Hepatocyte (in vitro differentiated cells): ENCODE data around the gene CFAP54. TPM values are rescaled to one million over a fixed set of nuclear protein-coding genes. Genes with fewer than 3 reads are reported as not detected.

Experiments used
- DNase-seq: peaks from one replicate; pipeline ENCODE4 v3.0.0-alpha.2; 2016; ENCODE audit warnings: low spot score
- H2AFZ ChIP-seq: fragments of 200-600 bp; sonication (generic); 2 replicates; pipeline ENCODE4 v1.6.0; 2016; ENCODE audit warnings: antibody characterized with exemption, mild to moderate bottlenecking
- H3K27ac ChIP-seq: fragments of 200-600 bp; sonication (generic); 2 replicates; pipeline ENCODE4 v1.5.1; 2016; ENCODE audit warnings: mild to moderate bottlenecking
- H3K27me3 ChIP-seq: fragments of 200-600 bp; sonication (generic); 2 replicates; pipeline ENCODE4 v1.6.1; 2016
- H3K36me3 ChIP-seq: fragments of 200-600 bp; sonication (generic); replicated peaks from 2 replicates; pipeline ENCODE4 v1.5.1; 2016; ENCODE audit warnings: low read depth; ENCODE audit not compliant: insufficient read depth
- H3K4me1 ChIP-seq: fragments of 200-600 bp; sonication (generic); 2 replicates; pipeline ENCODE4 v1.5.1; 2016; ENCODE audit warnings: mild to moderate bottlenecking, moderate library complexity; ENCODE audit not compliant: insufficient read depth
- H3K4me2 ChIP-seq: fragments of 200-600 bp; sonication (generic); 2 replicates; pipeline ENCODE4 v1.6.0; 2016
- H3K4me3 ChIP-seq: fragments of 200-600 bp; sonication (generic); 2 replicates; pipeline ENCODE4 v1.5.1; 2016; ENCODE audit warnings: mild to moderate bottlenecking
- H3K79me2 ChIP-seq: fragments of 200-600 bp; sonication (generic); 2 replicates; pipeline ENCODE4 v1.6.0; 2017; ENCODE audit warnings: mild to moderate bottlenecking
- H3K9me2 ChIP-seq: fragments of 200-600 bp; sonication (generic); replicated peaks from 2 replicates; pipeline ENCODE4 v1.6.0; 2017; ENCODE audit warnings: mild to moderate bottlenecking; ENCODE audit not compliant: insufficient read depth
- H3K9me3 ChIP-seq: fragments of 200-600 bp; sonication (generic); 2 replicates; pipeline ENCODE4 v1.5.1; 2016; ENCODE audit warnings: low read depth, mild to moderate bottlenecking
- H4K20me1 ChIP-seq: fragments of 200-600 bp; sonication (generic); 2 replicates; pipeline ENCODE4 v1.6.0; 2016; ENCODE audit warnings: mild to moderate bottlenecking; ENCODE audit not compliant: insufficient read depth, poor library complexity, severe bottlenecking
- CTCF ChIP-seq: fragments of 200-600 bp; sonication (generic); IDR thresholded peaks from 2 replicates; pipeline ENCODE4 v1.5.1; 2016; ENCODE audit warnings: antibody characterized with exemption, mild to moderate bottlenecking; ENCODE audit not compliant: poor library complexity
- EZH2 ChIP-seq: fragments of 200-600 bp; sonication (generic); IDR thresholded peaks from 2 replicates; pipeline ENCODE4 v1.6.1; 2016; ENCODE audit warnings: antibody characterized with exemption, mild to moderate bottlenecking, borderline replicate concordance
- EZH2phosphoT487 ChIP-seq: fragments of 200-600 bp; sonication (generic); IDR thresholded peaks from one replicate; pipeline ENCODE4 v1.6.1; 2018; ENCODE audit warnings: antibody characterized with exemption, mild to moderate bottlenecking, low read depth, moderate library complexity; ENCODE audit not compliant: unreplicated experiment, severe bottlenecking
- WGBS: methylation state at CpG from one replicate; pipeline ENCODE4 v1.1.6; 2016; ENCODE audit warnings: low lambda C conversion rate; ENCODE audit errors: missing lambda C conversion rate; 5-methylcytosine and 5-hydroxymethylcytosine counted together
- polyA plus RNA-seq: library from polyadenylated mRNA; unstranded; fragments of >200 nt; fragmentation: Nextera tagmentation; extraction: Ambion mirVana; gene quantifications from 2 replicates; pipeline ENCODE4 v1.2.1, GENCODE V29; 2016
- total RNA-seq: library from RNA; depleted of rRNA; stranded (reverse); fragments of >200 nt; gene quantifications from 2 replicates; pipeline ENCODE4 v1.2.3, GENCODE V29; 2014

The CFAP54 gene
- total and polyA plus RNA-seq, 2 experiments from 2014 or later = 0.64 to 0.67 TPM

GRCh38 chr12:96866801-96867590 lies 377.6 kb downstream of the CFAP54 start:
- H3K36me3 ChIP-seq = no peaks in the 10 kb centered on the region
- DNase-seq = no peak
- H3K27ac ChIP-seq = no peak overlapping the region
- no peaks in the 10 kb centered on the region for H4K20me1 ChIP-seq
- no peaks in the 10 kb centered on the region for H3K27me3 ChIP-seq
- H2AFZ ChIP-seq = no peak overlapping the region
- no peaks in the 10 kb centered on the region for H3K9me3 ChIP-seq
- no peaks in the 10 kb centered on the region for H3K79me2 ChIP-seq
- no peak overlapping the region for H3K4me2 ChIP-seq
- H3K9me2 ChIP-seq = no peaks in the 10 kb centered on the region
- H3K4me1 ChIP-seq = no peaks in the 10 kb centered on the region
- TF ChIP-seq CTCF (no peak), EZH2 (no peak), EZH2phosphoT487 (no peak)
- WGBS = 96% methylated on average over 4 of the region's 4 CpGs
- H3K4me3 ChIP-seq = no peak overlapping the region

- no peak for TF ChIP-seq EZH2phosphoT487
- TF ChIP-seq EZH2 = no peak
- no peak for TF ChIP-seq CTCF
- H3K36me3 ChIP-seq = no peaks in the 10 kb centered on the region
- no peak overlapping the region for H3K4me2 ChIP-seq
- no peak overlapping the region for H3K4me3 ChIP-seq
- no peaks in the 10 kb centered on the region for H3K9me3 ChIP-seq
- H2AFZ ChIP-seq = no peak overlapping the region
- no peaks in the 10 kb centered on the region for H3K27me3 ChIP-seq
- no peaks in the 10 kb centered on the region for H3K9me2 ChIP-seq
- H3K79me2 ChIP-seq = no peaks in the 10 kb centered on the region
- H4K20me1 ChIP-seq = no peaks in the 10 kb centered on the region
- no peak for DNase-seq
- no peaks in the 10 kb centered on the region for H3K4me1 ChIP-seq
- H3K27ac ChIP-seq = no peak overlapping the region
- WGBS = 96% methylated on average over 1 of the region's 1 CpG
Observed at GRCh38 chr12:96870946-96871345, 381.6 kb downstream of the CFAP54 start.

GRCh38 chr12:96872961-96873360 lies 383.6 kb downstream of the CFAP54 start:
- H3K4me1 ChIP-seq = no peaks in the 10 kb centered on the region
- no peak for DNase-seq
- H3K27me3 ChIP-seq = no peaks in the 10 kb centered on the region
- H3K9me3 ChIP-seq = no peaks in the 10 kb centered on the region
- no peaks in the 10 kb centered on the region for H3K79me2 ChIP-seq
- H3K4me3 ChIP-seq = no peak overlapping the region
- no peak overlapping the region for H3K27ac ChIP-seq
- H4K20me1 ChIP-seq = no peaks in the 10 kb centered on the region
- no peak overlapping the region for H3K4me2 ChIP-seq
- H3K36me3 ChIP-seq = no peaks in the 10 kb centered on the region
- H3K9me2 ChIP-seq = no peaks in the 10 kb centered on the region
- no peak for TF ChIP-seq EZH2phosphoT487
- H2AFZ ChIP-seq = no peak overlapping the region

GRCh38 chr12:96874211-96874610 lies 384.8 kb downstream of the CFAP54 start:
- no peak for DNase-seq
- Histone ChIP-seq H3K4me3 (no peak overlapping the region), H3K79me2 (no peaks in the 10 kb centered on the region), H2AFZ (no peak overlapping the region), H3K27me3 (no peaks in the 10 kb centered on the region), H4K20me1 (no peaks in the 10 kb centered on the region), H3K9me2 (no peaks in the 10 kb centered on the region), H3K36me3 (no peaks in the 10 kb centered on the region), H3K9me3 (no peaks in the 10 kb centered on the region), H3K27ac (no peak overlapping the region), H3K4me2 (no peak overlapping the region), H3K4me1 (no peaks in the 10 kb centered on the region)
- 94% methylated on average over 2 of the region's 2 CpGs for WGBS
- TF ChIP-seq EZH2 = no peak
- no peak for TF ChIP-seq EZH2phosphoT487
- no peak for TF ChIP-seq CTCF
